Calu3 (cell line): Measurements from ENCODE around the gene LANCL2. TPM values are rescaled to one million over a fixed set of nuclear protein-coding genes. Genes with fewer than 3 reads are reported as not detected.

Experiments used
- BruUV-seq: library from RNA; stranded (reverse); fragments of 400-500 nt; replicated peaks from 2 replicates; lab custom pipeline; 2021; lab: Mats Ljungman, UMichigan
- CTCF ChIA-PET: fragments of 300-600 bp; sonication (Branson Sonifier 250); formaldehyde crosslinking; loops from one replicate; lab custom pipeline; 2022; ENCODE audit warnings: antibody characterized with exemption; lab: Charles Lee
- DNase-seq: peaks from one replicate; pipeline ENCODE4 v3.0.0; 2022
- H3K27ac Mint-ChIP-seq: one replicate; pipeline ENCODE4 v1.8.0; 2022; ENCODE audit warnings: mixed read lengths; ENCODE audit not compliant: unreplicated experiment
- H3K27me3 Mint-ChIP-seq: one replicate; pipeline ENCODE4 v1.8.0; 2022; ENCODE audit warnings: mixed read lengths; ENCODE audit not compliant: unreplicated experiment
- H3K36me3 Mint-ChIP-seq: one replicate; pipeline ENCODE4 v1.8.0; 2022; ENCODE audit warnings: mild to moderate bottlenecking, moderate library complexity, mixed read lengths; ENCODE audit not compliant: insufficient read depth, unreplicated experiment
- H3K4me1 Mint-ChIP-seq: one replicate; pipeline ENCODE4 v1.8.0; 2022; ENCODE audit warnings: mild to moderate bottlenecking, low read depth, mixed read lengths; ENCODE audit not compliant: unreplicated experiment
- H3K4me3 Mint-ChIP-seq: one replicate; pipeline ENCODE4 v1.8.0; 2022; ENCODE audit warnings: mild to moderate bottlenecking, low read depth, moderate library complexity, mixed read lengths; ENCODE audit not compliant: unreplicated experiment
- H3K9me3 Mint-ChIP-seq: one replicate; pipeline ENCODE4 v1.8.0; 2022; ENCODE audit warnings: low read depth, mixed read lengths; ENCODE audit not compliant: unreplicated experiment
- intact Hi-C: fragments of 100-400 bp; cut with micrococcal nuclease; formaldehyde crosslinking; loops from one replicate; pipeline ENCODE4 v1.10.0; 2022; ENCODE audit not compliant: unreplicated experiment
- total RNA-seq: library from RNA; stranded (reverse); gene quantifications from 2 replicates; pipeline ENCODE4 v1.2.3, GENCODE V29; 2022
- TF ChIP-seq, protein P1 (sequence below): fragments of 200-600 bp; IDR thresholded peaks from one replicate; pipeline ENCODE4 v1.8.0; 2022; ENCODE audit warnings: antibody characterized with exemption; ENCODE audit not compliant: unreplicated experiment

The LANCL2 gene
- total RNA-seq, 1 experiment from 2014 or later: 15.7 TPM

DNA sequence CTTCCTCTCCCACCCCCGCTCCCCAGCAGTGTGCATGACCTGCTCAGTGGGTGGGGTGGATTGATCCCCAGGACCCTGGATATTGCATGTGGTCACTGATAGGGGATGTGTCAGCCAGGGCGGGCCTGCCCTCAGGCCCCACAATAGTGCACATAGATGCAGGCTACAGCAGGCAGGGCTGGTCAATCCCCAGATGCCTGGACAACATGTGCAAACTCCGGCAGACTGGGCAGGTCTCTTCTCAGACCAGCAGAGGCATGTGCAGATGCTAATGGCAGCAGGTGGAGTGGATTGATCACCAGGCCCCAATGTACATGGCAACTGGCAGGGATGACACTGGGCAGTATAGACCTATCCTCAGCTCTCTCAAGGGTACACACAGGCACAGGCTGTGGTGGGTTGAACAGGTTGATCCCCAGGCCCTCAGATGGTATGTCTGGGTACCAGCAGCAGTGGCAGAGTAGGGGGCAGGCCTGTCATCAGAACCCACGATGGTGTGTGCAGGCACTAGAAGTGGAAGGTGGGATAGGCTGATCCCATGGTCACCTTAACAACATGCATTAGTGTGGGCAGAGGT is 98.6 kb downstream of the LANCL2 start:
- H3K4me3 Mint-ChIP-seq: no peak overlapping the region
- TF ChIP-seq, protein P1, sequence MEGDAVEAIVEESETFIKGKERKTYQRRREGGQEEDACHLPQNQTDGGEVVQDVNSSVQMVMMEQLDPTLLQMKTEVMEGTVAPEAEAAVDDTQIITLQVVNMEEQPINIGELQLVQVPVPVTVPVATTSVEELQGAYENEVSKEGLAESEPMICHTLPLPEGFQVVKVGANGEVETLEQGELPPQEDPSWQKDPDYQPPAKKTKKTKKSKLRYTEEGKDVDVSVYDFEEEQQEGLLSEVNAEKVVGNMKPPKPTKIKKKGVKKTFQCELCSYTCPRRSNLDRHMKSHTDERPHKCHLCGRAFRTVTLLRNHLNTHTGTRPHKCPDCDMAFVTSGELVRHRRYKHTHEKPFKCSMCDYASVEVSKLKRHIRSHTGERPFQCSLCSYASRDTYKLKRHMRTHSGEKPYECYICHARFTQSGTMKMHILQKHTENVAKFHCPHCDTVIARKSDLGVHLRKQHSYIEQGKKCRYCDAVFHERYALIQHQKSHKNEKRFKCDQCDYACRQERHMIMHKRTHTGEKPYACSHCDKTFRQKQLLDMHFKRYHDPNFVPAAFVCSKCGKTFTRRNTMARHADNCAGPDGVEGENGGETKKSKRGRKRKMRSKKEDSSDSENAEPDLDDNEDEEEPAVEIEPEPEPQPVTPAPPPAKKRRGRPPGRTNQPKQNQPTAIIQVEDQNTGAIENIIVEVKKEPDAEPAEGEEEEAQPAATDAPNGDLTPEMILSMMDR: no peak
- no peaks in the 10 kb centered on the region for H3K4me1 Mint-ChIP-seq
- H3K27me3 Mint-ChIP-seq: no peaks in the 10 kb centered on the region
- CTCF ChIA-PET: no interaction called here
- intact Hi-C loops: no loop called here
- H3K9me3 Mint-ChIP-seq: peaks cover 37% of the 10 kb centered on the region
- H3K36me3 Mint-ChIP-seq: peaks cover 11% of the 10 kb centered on the region
- H3K27ac Mint-ChIP-seq: no peak overlapping the region
- BruUV-seq: no TSS peak
- DNase-seq: no peak

DNA sequence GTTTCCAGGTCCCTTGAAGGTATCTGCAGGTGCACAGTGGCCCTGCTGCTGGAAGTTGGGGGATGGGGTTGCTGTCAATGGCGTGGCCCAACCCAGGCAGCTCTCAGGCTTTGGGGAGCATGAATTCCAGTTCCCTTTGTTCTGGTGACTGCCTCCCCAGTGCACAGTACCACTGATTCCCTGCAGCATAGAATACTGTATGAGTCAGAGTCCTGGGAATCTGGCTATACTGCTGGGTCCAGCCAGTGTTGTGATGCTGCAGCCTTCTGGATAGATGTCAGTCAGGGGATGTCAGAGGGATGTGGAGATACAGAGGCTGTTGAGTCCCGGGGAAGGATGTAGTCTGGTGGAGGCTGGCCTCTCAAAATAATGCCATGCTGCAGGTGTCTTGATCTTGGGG is 99.3 kb downstream of the LANCL2 start:
- Mint-ChIP-seq H3K4me1 (no peaks in the 10 kb centered on the region), H3K27me3 (no peaks in the 10 kb centered on the region), H3K9me3 (peaks cover 35% of the 10 kb centered on the region), H3K4me3 (no peak overlapping the region), H3K36me3 (peaks cover 11% of the 10 kb centered on the region), H3K27ac (no peak overlapping the region)
- no TSS peak for BruUV-seq
- no peak for DNase-seq
- intact Hi-C loops: no loop called here
- TF ChIP-seq, protein P1: no peak
- CTCF ChIA-PET: no interaction called here

DNA sequence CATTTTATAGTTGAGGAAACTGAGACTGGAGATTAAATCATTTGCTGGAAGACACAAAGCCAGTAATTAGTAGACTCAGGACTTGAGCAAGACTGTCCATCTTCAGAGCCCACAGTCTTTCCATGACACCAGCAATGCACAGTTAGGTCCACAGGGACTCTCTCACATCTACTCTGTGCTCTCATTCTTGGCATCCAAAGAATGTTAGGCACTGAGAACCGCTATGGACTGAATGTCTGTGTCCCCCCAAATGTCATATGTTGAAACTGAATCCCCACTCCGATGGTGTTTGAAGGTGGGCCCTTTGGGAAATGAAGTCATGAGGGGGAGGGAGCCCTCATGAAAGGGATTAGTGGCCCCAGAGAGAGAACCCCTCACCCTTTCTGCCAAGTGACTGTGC is 100.6 kb downstream of the LANCL2 start:
- Mint-ChIP-seq H3K9me3 (peaks cover 26% of the 10 kb centered on the region), H3K36me3 (peaks cover 11% of the 10 kb centered on the region), H3K4me3 (no peak overlapping the region), H3K27me3 (no peaks in the 10 kb centered on the region), H3K4me1 (no peaks in the 10 kb centered on the region), H3K27ac (no peak overlapping the region)
- BruUV-seq: no TSS peak
- no peak for DNase-seq
- intact Hi-C loops: no loop called here
- TF ChIP-seq, protein P1: no peak
- CTCF ChIA-PET: no interaction called here

DNA sequence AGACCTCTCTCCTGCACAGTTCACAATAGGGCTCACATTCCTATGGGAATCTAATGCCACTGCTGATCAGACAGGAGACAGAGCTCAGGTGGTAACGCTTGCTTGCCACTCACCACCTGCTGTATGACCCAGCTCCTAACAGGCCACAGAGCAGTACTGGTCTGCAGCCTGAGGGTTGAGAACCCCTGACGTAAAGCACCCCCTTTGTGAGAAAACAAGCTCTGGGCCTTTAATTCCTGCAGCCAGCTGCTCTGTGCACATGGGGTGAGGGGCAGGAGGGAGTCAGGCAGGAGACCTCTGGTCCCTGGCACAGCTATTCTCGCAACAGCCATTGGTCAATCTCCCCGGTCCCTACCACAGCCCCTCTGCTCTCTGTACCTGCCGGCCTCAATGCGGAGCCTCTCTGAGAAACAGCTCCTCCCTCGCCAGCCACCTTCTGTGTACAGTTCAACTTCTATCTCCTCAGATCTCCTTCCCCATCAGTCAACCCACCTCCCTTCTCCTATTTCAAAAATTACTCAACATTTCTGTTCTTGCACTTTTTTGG is 102.0 kb downstream of the LANCL2 start:
- H3K27me3 Mint-ChIP-seq: no peaks in the 10 kb centered on the region
- peaks cover 11% of the 10 kb centered on the region for H3K36me3 Mint-ChIP-seq
- H3K27ac Mint-ChIP-seq: no peak overlapping the region
- TF ChIP-seq, protein P1: no peak
- intact Hi-C loops: no loop called here
- no peak overlapping the region for H3K4me3 Mint-ChIP-seq
- CTCF ChIA-PET: no interaction called here
- DNase-seq: no peak
- H3K9me3 Mint-ChIP-seq: peaks cover 22% of the 10 kb centered on the region
- H3K4me1 Mint-ChIP-seq: no peaks in the 10 kb centered on the region
- BruUV-seq: no TSS peak
